AG04449 (cell line): Measurements from ENCODE around the gene IFT122.

Experiments used
- CTCF ChIA-PET: fragments of 350-600 bp; formaldehyde crosslinking; extraction: SDS; loops from one replicate; lab custom pipeline; 2021; ENCODE audit warnings: antibody characterized with exemption; lab: Yijun Ruan, JAX
- POLR2A ChIA-PET: fragments of 400-600, 350-600 bp; formaldehyde crosslinking; extraction: SDS; loops from one replicate; lab custom pipeline; 2020; ENCODE audit warnings: antibody characterized with exemption, inconsistent platforms; lab: Yijun Ruan, JAX
- DNase-seq: peaks from one replicate; pipeline ENCODE4 v3.0.0-alpha.2; 2010; ENCODE audit warnings: low read depth, low spot score
- H3K4me3 ChIP-seq: 2 replicates; pipeline ENCODE4 v1.5.1; 2011; ENCODE audit warnings: low read depth, mild to moderate bottlenecking, control low read depth, low read length
- CTCF ChIP-seq: IDR thresholded peaks from one replicate; pipeline ENCODE4 v1.5.1; 2011; ENCODE audit warnings: mild to moderate bottlenecking, moderate library complexity, low read length, control low read depth, inconsistent platforms; ENCODE audit not compliant: insufficient read depth; ENCODE audit errors: missing control alignments

IFT122 gene

GRCh38 chr3:129448186-129448895 lies 8.3 kb downstream of the IFT122 start:
- TF ChIP-seq CTCF: no peak
- CTCF ChIA-PET: interaction anchor here (0.9 to 1.6 kb wide), 2 partner anchors 9 to 10 kb away, joined by 4 to 5 read pairs; partner anchors contain the start of genes IFT122 and MBD4
- no peak for DNase-seq
- POLR2A ChIA-PET: interaction anchor here (1.3 kb wide), 1 partner anchor 8 kb away, joined by 4 read pairs; the partner anchor contains the start of genes IFT122 and MBD4
- no peak overlapping the region for H3K4me3 ChIP-seq

GRCh38 chr3:129449279-129450115 lies 9.5 kb downstream of the IFT122 start:
- DNase-seq: no peak
- CTCF ChIA-PET: interaction anchor here (0.9 to 2.1 kb wide), 3 partner anchors 9 to 10 kb away, joined by 4 to 5 read pairs (median 5); partner anchors contain the start of genes IFT122 and MBD4

GRCh38 chr3:129453732-129454131 lies 13.7 kb downstream of the IFT122 start:
- ChIA-PET POLR2A (interaction anchor here (1.0 kb wide), 1 partner anchor 14 kb away, joined by 3 read pairs; the partner anchor contains the start of genes IFT122 and MBD4), CTCF (interaction anchor here (1.3 kb wide), 1 partner anchor 12 kb away, joined by 3 read pairs; no protein-coding TSS in a partner anchor)
- H3K4me3 ChIP-seq: no peak overlapping the region
- no peak for DNase-seq
- no peak for TF ChIP-seq CTCF

More at GRCh38 chr3:129449279-129450115, 9.5 kb downstream of the IFT122 start:
- TF ChIP-seq CTCF: no peak
- POLR2A ChIA-PET: no interaction called here
- no peak overlapping the region for H3K4me3 ChIP-seq

GRCh38 chr3:129460155-129460554 lies 20.1 kb downstream of the IFT122 start:
- TF ChIP-seq CTCF: no peak
- H3K4me3 ChIP-seq: no peak overlapping the region
- no peak for DNase-seq
- CTCF ChIA-PET: interaction anchor here (0.6 kb wide), 1 partner anchor 160 kb away, joined by 3 read pairs; no protein-coding TSS in a partner anchor
- POLR2A ChIA-PET: no interaction called here

- no peak for TF ChIP-seq CTCF
- CTCF ChIA-PET: interaction anchor here (0.6 kb wide), 1 partner anchor 160 kb away, joined by 3 read pairs; no protein-coding TSS in a partner anchor
- DNase-seq: no peak
- H3K4me3 ChIP-seq: no peak overlapping the region
- POLR2A ChIA-PET: no interaction called here
Measured at GRCh38 chr3:129460572-129460971, 20.5 kb downstream of the IFT122 start.
